ENCODE measurements around the gene SDR9C7. TPM values are rescaled to one million over a fixed set of nuclear protein-coding genes. Genes with fewer than 3 reads are reported as not detected.
"Not testable (repeated sequence)": the region's sequence is repeated elsewhere in the genome, so short reads cannot be mapped to it uniquely, and the experiment has no call there.

Gene SDR9C7
- total and polyA plus RNA-seq, 4 donors: 0.18 to 0.48 TPM; not detected in 2

DNA sequence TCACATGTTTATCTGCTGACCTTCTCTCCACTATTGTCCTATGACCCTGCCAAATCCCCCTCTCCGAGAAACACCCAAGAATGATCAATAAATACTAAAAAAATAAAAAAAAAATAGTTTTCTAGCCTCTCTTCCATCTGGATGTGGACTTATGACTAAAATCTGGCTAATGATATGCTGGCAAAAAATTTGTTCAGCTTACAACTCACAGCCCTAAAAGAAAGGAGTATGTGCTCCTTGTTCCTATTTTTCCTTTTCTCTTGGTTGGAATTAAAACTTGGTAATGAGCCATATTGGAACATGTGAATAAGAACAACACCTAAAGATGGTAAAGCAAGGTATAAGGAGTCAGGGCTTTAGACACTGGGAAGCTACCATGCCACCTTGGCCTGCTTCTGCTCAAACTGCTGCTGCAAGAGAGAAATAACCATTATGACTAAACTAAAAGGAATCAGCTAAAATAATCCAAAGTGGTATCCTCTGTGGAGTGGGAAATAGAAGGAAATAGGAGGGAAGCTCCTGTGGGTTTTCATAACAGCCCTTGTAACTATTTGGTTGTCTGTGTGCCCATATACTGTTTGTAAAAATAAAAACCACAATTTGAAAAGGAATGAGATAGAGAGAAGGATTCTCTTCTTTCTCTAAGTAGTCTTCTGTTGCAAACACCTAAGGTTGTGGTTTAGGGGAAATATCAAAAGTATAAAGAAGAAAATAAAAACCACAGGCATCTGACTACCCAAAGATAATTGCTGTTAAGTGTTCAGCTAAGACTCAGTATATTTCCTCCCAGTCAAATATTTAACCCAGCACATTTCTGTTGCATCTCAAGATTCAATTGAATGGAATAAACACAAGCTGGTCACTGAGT is 53.8 kb downstream of the SDR9C7 start:
- WGBS, 2 donors: 67 to 90% methylated on average over 1 of the region's 1 CpG
- Histone ChIP-seq H3K27ac (ENCODE audit: low read depth in 1 of 2, low read length in 2 of 2) (no peak overlapping the region), H3K4me3 (ENCODE audit: low read length in 2 of 2) (no peak overlapping the region), H3K9me3 (ENCODE audit: control insufficient read depth, low read length) (peaks cover 2% of the 10 kb centered on the region), H3K36me3 (ENCODE audit: control insufficient read depth in 1 of 2, insufficient read depth in 2 of 2, low read length in 1 of 2) (no peaks in the 10 kb centered on the region), H3K27me3 (ENCODE audit: control insufficient read depth in 1 of 2, insufficient read depth in 2 of 2, low read length in 1 of 2) (no peaks in the 10 kb centered on the region), H3K4me1 (ENCODE audit: control insufficient read depth in 1 of 2, insufficient read depth in 2 of 2, low read length in 2 of 2) (no peaks in the 10 kb centered on the region)
- DNase-seq (no peak), ATAC-seq (ENCODE audit: low FRiP score) (no peak)
- intact Hi-C loops (cut with DNase I): no loop called here

DNA sequence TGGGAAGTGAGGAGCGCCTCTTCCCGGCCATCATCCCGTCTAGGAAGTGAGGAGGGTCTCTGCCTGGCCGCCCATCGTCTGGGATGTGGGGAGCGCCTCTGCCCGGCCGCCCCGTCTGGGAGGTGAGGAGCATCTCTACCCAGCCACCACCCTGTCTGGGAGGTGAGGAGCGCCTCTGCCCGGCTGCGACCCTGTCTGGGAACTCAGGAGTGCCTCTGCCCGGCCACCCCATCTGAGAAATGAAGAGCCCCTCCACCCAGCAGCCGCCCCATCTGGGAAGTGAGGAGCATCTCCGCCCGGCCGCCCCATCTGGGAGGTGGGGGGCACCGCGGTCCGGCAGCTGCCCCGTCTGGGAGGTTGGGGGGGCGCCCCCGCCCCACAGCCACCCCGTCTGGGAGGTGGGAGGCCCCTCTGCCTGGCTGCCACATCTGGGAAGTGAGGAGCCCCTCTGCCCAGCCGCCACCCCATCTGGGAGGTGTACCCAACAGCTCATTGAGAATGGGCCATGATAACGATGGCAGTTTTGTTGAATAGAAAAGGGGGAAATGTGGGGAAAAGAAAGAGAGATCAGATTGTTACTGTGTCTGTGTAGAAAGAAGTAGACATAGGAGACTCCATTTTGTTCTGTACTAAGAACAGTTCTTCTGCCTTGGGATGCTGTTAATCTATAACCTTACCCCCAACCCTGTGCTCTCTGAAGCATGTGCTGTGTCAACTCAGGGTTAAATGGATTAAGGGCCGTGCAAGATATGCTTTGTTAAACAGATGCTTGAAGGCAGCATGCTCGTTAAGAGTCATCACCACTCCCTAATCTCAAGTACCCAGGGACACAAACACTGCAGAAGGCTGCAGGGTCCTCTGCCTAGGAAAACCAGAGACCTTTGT is 54.7 kb downstream of the SDR9C7 start:
- H3K4me3 ChIP-seq (ENCODE audit: low read length in 2 of 2); H3K36me3 ChIP-seq (ENCODE audit: control insufficient read depth in 1 of 2, insufficient read depth in 2 of 2, low read length in 1 of 2); H3K9me3 ChIP-seq (ENCODE audit: control insufficient read depth, low read length); ATAC-seq (ENCODE audit: low FRiP score); H3K4me1 ChIP-seq (ENCODE audit: control insufficient read depth in 1 of 2, insufficient read depth in 2 of 2, low read length in 2 of 2); intact Hi-C loops (cut with DNase I); H3K27me3 ChIP-seq (ENCODE audit: control insufficient read depth in 1 of 2, insufficient read depth in 2 of 2, low read length in 1 of 2); H3K27ac ChIP-seq (ENCODE audit: low read depth in 1 of 2, low read length in 2 of 2): not testable (repeated sequence)
- peak in 1 of 2 donors; percentile 41 for DNase-seq
- WGBS, 2 donors: 90 to 91% methylated on average over 27 to 28 of the region's 28 CpGs

DNA sequence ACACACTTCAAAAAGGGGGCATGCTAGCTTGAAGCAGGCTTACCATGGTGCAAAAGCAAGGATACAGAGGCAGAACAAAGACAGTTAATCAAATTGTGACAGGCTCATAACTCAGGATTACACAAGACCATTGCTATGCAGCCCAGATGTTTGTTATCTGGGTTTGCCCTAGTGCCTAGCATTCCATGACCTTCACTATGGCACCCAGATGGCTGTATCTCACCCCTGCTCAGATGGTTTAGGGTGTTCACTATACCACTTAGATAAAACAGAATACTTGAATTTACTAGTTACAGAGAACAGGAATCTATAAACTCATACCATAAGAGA is 56.2 kb downstream of the SDR9C7 start:
- Histone ChIP-seq H3K9me3 (ENCODE audit: control insufficient read depth, low read length) (peaks cover 2% of the 10 kb centered on the region), H3K36me3 (ENCODE audit: control insufficient read depth in 1 of 2, insufficient read depth in 2 of 2, low read length in 1 of 2) (no peaks in the 10 kb centered on the region), H3K4me3 (ENCODE audit: low read length in 2 of 2) (no peak overlapping the region), H3K27ac (ENCODE audit: low read depth in 1 of 2, low read length in 2 of 2) (no peak overlapping the region), H3K4me1 (ENCODE audit: control insufficient read depth in 1 of 2, insufficient read depth in 2 of 2, low read length in 2 of 2) (no peaks in the 10 kb centered on the region), H3K27me3 (ENCODE audit: control insufficient read depth in 1 of 2, insufficient read depth in 2 of 2, low read length in 1 of 2) (peaks cover 0 to 2% of the 10 kb centered on the region in 2 donors)
- ATAC-seq (ENCODE audit: low FRiP score) (no peak), DNase-seq (no peak)
- intact Hi-C loops (cut with DNase I): no loop called here

DNA sequence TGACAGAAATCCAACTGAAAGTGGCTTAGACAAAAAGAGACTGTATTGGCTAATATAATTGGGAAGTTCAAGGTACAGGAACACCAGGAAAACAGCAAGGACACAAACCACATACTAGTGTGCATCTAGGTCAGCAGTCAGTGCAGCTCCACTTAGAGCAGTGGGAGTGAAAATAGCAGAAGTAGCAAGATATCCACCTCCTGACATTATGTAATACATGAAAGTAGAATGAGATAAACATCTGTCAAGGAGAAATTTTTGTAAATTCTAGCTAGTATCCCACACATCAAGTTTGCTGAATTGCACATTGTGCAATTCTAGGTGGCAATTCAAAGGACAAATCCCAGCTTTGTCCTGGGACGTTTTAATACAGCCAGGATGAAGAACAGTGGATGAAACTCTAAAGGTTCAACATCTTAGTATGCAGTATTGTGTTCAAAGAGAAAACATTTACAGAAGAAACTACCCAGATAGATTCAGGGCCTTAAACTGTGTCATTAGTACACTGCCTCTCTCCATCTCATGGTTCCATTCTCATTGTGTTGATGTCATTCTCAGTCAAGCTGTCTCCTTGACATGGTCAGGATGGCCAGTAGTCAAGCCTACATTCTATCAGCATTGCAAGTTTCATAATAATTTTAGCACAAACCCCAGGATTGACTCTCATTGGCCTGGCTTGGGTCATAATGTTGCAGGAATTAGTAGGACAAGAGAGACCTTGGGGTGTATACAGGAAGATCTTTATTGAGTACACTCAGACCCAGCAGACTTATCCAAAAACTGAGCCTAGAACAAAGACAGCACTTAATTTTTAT is 56.8 kb downstream of the SDR9C7 start:
- peaks cover 2% of the 10 kb centered on the region for H3K9me3 ChIP-seq (ENCODE audit: control insufficient read depth, low read length)
- H3K27me3 ChIP-seq (ENCODE audit: control insufficient read depth in 1 of 2, insufficient read depth in 2 of 2, low read length in 1 of 2): peaks cover 0 to 2% of the 10 kb centered on the region in 2 donors
- H3K27ac ChIP-seq (ENCODE audit: low read depth in 1 of 2, low read length in 2 of 2): no peak overlapping the region
- DNase-seq: no peak
- no peaks in the 10 kb centered on the region for H3K36me3 ChIP-seq (ENCODE audit: control insufficient read depth in 1 of 2, insufficient read depth in 2 of 2, low read length in 1 of 2)
- H3K4me1 ChIP-seq (ENCODE audit: control insufficient read depth in 1 of 2, insufficient read depth in 2 of 2, low read length in 2 of 2): no peaks in the 10 kb centered on the region
- no peak overlapping the region for H3K4me3 ChIP-seq (ENCODE audit: low read length in 2 of 2)
- WGBS, 2 donors: 57 to 77% methylated on average over 1 of the region's 1 CpG
- intact Hi-C loops (cut with DNase I): no loop called here
- ATAC-seq (ENCODE audit: low FRiP score): no peak

DNA sequence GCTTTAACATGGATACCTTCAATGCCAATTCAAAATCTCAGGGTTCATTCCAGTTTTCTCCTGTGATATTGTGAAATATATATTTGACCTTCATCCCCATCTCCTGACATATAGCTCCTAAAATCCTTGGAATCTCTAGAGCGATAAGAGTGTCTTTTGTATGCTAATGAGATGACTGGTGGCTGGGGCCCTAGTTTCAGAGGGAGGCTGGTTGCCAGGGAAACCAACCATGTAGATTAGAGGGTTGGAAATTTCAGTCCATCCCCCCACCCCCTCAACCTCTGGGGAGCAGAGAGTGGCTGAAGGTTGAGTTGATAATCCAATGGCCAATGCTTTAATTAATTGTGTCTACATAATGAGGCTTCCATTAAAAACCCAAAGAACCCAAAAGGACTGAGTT is 59.4 kb downstream of the SDR9C7 start:
- intact Hi-C loops (cut with DNase I): no loop called here
- Histone ChIP-seq H3K27ac (ENCODE audit: low read depth in 1 of 2, low read length in 2 of 2) (no peak overlapping the region), H3K27me3 (ENCODE audit: control insufficient read depth in 1 of 2, insufficient read depth in 2 of 2, low read length in 1 of 2) (peaks cover 0 to 2% of the 10 kb centered on the region in 2 donors), H3K9me3 (ENCODE audit: control insufficient read depth, low read length) (peaks cover 2% of the 10 kb centered on the region), H3K36me3 (ENCODE audit: control insufficient read depth in 1 of 2, insufficient read depth in 2 of 2, low read length in 1 of 2) (no peaks in the 10 kb centered on the region), H3K4me1 (ENCODE audit: control insufficient read depth in 1 of 2, insufficient read depth in 2 of 2, low read length in 2 of 2) (no peaks in the 10 kb centered on the region), H3K4me3 (ENCODE audit: low read length in 2 of 2) (no peak overlapping the region)
- ATAC-seq (ENCODE audit: low FRiP score): no peak
- 77 to 85% methylated on average over 1 of the region's 1 CpG for WGBS, 2 donors
- no peak for DNase-seq

DNA sequence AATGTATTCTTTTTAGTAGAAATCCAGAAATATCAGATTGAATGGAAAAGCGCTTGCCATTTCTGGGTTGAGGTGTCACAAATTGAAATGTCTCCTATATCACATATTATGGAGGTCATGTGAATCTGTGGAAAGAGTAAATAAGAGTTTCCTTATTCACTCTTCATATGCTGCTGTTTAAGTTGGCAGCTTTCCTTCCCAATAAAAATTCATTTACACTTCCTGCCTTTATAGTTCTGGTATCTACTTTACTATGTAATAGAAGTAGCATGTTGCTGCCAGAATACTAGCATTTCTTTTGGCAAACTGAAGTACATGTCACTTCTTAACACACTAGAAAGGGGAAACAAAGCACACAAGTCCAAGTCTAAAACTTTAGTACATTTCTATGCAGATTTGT is 60.8 kb downstream of the SDR9C7 start:
- intact Hi-C loops (cut with DNase I): no loop called here
- WGBS, 2 donors: 0 to 3% methylated on average over 1 of the region's 1 CpG

More for the DNA sequence above, 60.8 kb downstream of the SDR9C7 start:
- Histone ChIP-seq H3K9me3 (ENCODE audit: control insufficient read depth, low read length) (peaks cover 2% of the 10 kb centered on the region), H3K27me3 (ENCODE audit: control insufficient read depth in 1 of 2, insufficient read depth in 2 of 2, low read length in 1 of 2) (peaks cover 0 to 2% of the 10 kb centered on the region in 2 donors), H3K4me1 (ENCODE audit: control insufficient read depth in 1 of 2, insufficient read depth in 2 of 2, low read length in 2 of 2) (no peaks in the 10 kb centered on the region), H3K36me3 (ENCODE audit: control insufficient read depth in 1 of 2, insufficient read depth in 2 of 2, low read length in 1 of 2) (no peaks in the 10 kb centered on the region), H3K4me3 (ENCODE audit: low read length in 2 of 2) (no peak overlapping the region), H3K27ac (ENCODE audit: low read depth in 1 of 2, low read length in 2 of 2) (no peak overlapping the region)
- no peak for ATAC-seq (ENCODE audit: low FRiP score)
- no peak for DNase-seq

Other genes with a start within 250 kb of the SDR9C7 start
- 100 to 1,000 TPM; 148 to 153 TPM for gene PTGES3, start 246.1 kb downstream of the SDR9C7 start, total RNA-seq
- gene PTGES3, start 246.1 kb downstream of the SDR9C7 start, polyA plus RNA-seq: 100 to 1,000 TPM; 142 to 221 TPM
- gene NACA, start 209.1 kb downstream of the SDR9C7 start, total RNA-seq: 100 to 1,000 TPM; 575 to 674 TPM
- gene NACA, start 209.1 kb downstream of the SDR9C7 start, polyA plus RNA-seq: 1,000 to 10,000 TPM; 1,517 to 2,977 TPM
- 1 to 10 TPM; 3.2 to 4.6 TPM for gene PRIM1, start 182.1 kb downstream of the SDR9C7 start, total RNA-seq
- 1 to 10 TPM; 1.9 to 2.4 TPM for gene PRIM1, start 182.1 kb downstream of the SDR9C7 start, polyA plus RNA-seq
- 1 to 10 TPM in 1 of 2 donors, under 1 TPM in 1; 0.66 to 3.3 TPM for gene HSD17B6, start 171.1 kb downstream of the SDR9C7 start, total RNA-seq
- gene HSD17B6, start 171.1 kb downstream of the SDR9C7 start, polyA plus RNA-seq: 1 to 10 TPM in 1 of 2 donors, not detected in 1; 1.9 TPM
- gene RDH16, start 23.2 kb upstream of the SDR9C7 start, total RNA-seq: under 1 TPM; 0.42 to 0.75 TPM
- under 1 TPM; 0.23 to 0.50 TPM for gene RDH16, start 23.2 kb upstream of the SDR9C7 start, polyA plus RNA-seq
- gene ZBTB39, start 72.1 kb upstream of the SDR9C7 start, total RNA-seq: 1 to 10 TPM; 6.5 to 6.8 TPM
- gene ZBTB39, start 72.1 kb upstream of the SDR9C7 start, polyA plus RNA-seq: 1 to 10 TPM; 1.5 to 2.1 TPM
- gene TAC3, start 82.1 kb upstream of the SDR9C7 start, total RNA-seq: not detected
- gene TAC3, start 82.1 kb upstream of the SDR9C7 start, polyA plus RNA-seq: under 1 TPM in 1 of 2 donors, not detected in 1; 0.88 TPM
- 1 to 10 TPM in 1 of 2 donors, under 1 TPM in 1; 0.58 to 1.4 TPM for gene MYO1A, start 115.7 kb upstream of the SDR9C7 start, total RNA-seq
- 10 to 100 TPM in 1 of 2 donors, under 1 TPM in 1; 0.05 to 77.4 TPM for gene MYO1A, start 115.7 kb upstream of the SDR9C7 start, polyA plus RNA-seq
- 1 to 10 TPM; 7.6 to 10.0 TPM for gene NEMP1, start 144.4 kb upstream of the SDR9C7 start, total RNA-seq
- 1 to 10 TPM in 1 of 2 donors, under 1 TPM in 1; 0.75 to 5.8 TPM for gene NEMP1, start 144.4 kb upstream of the SDR9C7 start, polyA plus RNA-seq
- 10 to 100 TPM; 31.6 to 48.4 TPM for gene NAB2, start 154.7 kb upstream of the SDR9C7 start, total RNA-seq
- gene NAB2, start 154.7 kb upstream of the SDR9C7 start, polyA plus RNA-seq: 10 to 100 TPM; 19.8 to 32.2 TPM
- gene STAT6, start 177.0 kb upstream of the SDR9C7 start, total RNA-seq: 100 to 1,000 TPM; 199 to 258 TPM
- gene STAT6, start 177.0 kb upstream of the SDR9C7 start, polyA plus RNA-seq: 100 to 1,000 TPM in 1 of 2 donors, 10 to 100 TPM in 1; 99.8 to 382 TPM
- 100 to 1,000 TPM; 517 to 992 TPM for gene LRP1, start 194.1 kb upstream of the SDR9C7 start, total RNA-seq
- 100 to 1,000 TPM in 1 of 2 donors, 10 to 100 TPM in 1; 36.8 to 223 TPM for gene LRP1, start 194.1 kb upstream of the SDR9C7 start, polyA plus RNA-seq
- not detected for gene LRP1-AS, start 213.2 kb upstream of the SDR9C7 start, total RNA-seq
- not detected for gene LRP1-AS, start 213.2 kb upstream of the SDR9C7 start, polyA plus RNA-seq

All from aorta (tissue), 5 donors.